CD14-positive monocyte (primary cell): Measurements from ENCODE around the gene FAM120A. TPM values are rescaled to one million over a fixed set of nuclear protein-coding genes. Genes with fewer than 3 reads are reported as not detected.
A peak's percentile ranks its signal among the peaks of the same experiment; 100 is the strongest.

Experiments used
- DNase-seq, 3 donors: peaks; one replicate each; pipeline ENCODE4 v3.0.0-alpha.2; 2011 to 2022
- H2AFZ ChIP-seq: 2 replicates; pipeline ENCODE4 v1.6.0; 2012; ENCODE audit warnings: mild to moderate bottlenecking, low read depth, low read length, inconsistent platforms; ENCODE audit not compliant: insufficient read depth, poor library complexity, severe bottlenecking
- H3K27ac ChIP-seq, 2 donors: 1 replicate in 1 of 2; 2 replicates in 1 of 2; pipeline ENCODE4 v1.5.1; 2012 to 2013; ENCODE audit warnings: low read length in 2 of 2, control low read depth in 1 of 2, inconsistent platforms in 1 of 2, low read depth in 1 of 2, mild to moderate bottlenecking in 1 of 2
- H3K27me3 ChIP-seq, 2 donors: one replicate each; pipeline versions ENCODE4 v1.6.0 to v1.6.1; 2011 to 2013; ENCODE audit warnings: low read length in 2 of 2; ENCODE audit not compliant: control insufficient read depth in 2 of 2, insufficient read depth in 2 of 2
- H3K36me3 ChIP-seq, 2 donors: replicated peaks in 1 of 2; 1 replicate in 1 of 2; 2 replicates in 1 of 2; pipeline versions ENCODE4 v1.5.1 to v1.6.1; 2012 to 2013; ENCODE audit warnings: low read length in 2 of 2, control low read depth in 1 of 2, inconsistent platforms in 1 of 2, mild to moderate bottlenecking in 1 of 2; ENCODE audit not compliant: insufficient read depth in 2 of 2, control insufficient read depth in 1 of 2
- H3K4me1 ChIP-seq, 2 donors: 1 replicate in 1 of 2; 2 replicates in 1 of 2; pipeline versions ENCODE4 v1.5.1 to v1.6.1; 2012 to 2013; ENCODE audit warnings: low read length in 2 of 2, control low read depth in 1 of 2, inconsistent platforms in 1 of 2, mild to moderate bottlenecking in 1 of 2, moderate library complexity in 1 of 2; ENCODE audit not compliant: insufficient read depth in 2 of 2, control insufficient read depth in 1 of 2
- H3K4me2 ChIP-seq: replicated peaks from 2 replicates; pipeline ENCODE3; 2012; ENCODE audit warnings: low read length, moderate library complexity, mild to moderate bottlenecking; ENCODE audit not compliant: poor library complexity, severe bottlenecking; ENCODE audit errors: extremely low read depth
- H3K4me3 ChIP-seq, 3 experiments: fragments of 200-600 bp in 1 of 3; sonication (generic) in 1 of 3; replicated peaks in 1 of 3; 1 replicate in 2 of 3; 2 replicates in 1 of 3; pipeline ENCODE4 v1.5.1; 2011 to 2013; ENCODE audit warnings: low read length in 3 of 3, mild to moderate bottlenecking in 3 of 3, control low read depth in 2 of 3, low read depth in 2 of 3, inconsistent platforms in 1 of 3, moderate library complexity in 1 of 3
- H3K79me2 ChIP-seq: 2 replicates; pipeline ENCODE4 v1.6.0; 2012; ENCODE audit warnings: mild to moderate bottlenecking, control low read depth, inconsistent platforms, low read length, moderate library complexity; ENCODE audit not compliant: insufficient read depth
- H3K9ac ChIP-seq: 2 replicates; pipeline ENCODE4 v1.6.0; 2017; ENCODE audit warnings: low read length, mild to moderate bottlenecking; ENCODE audit not compliant: insufficient read depth, poor library complexity, severe bottlenecking
- H3K9me3 ChIP-seq, 2 donors: replicated peaks in 1 of 2; 1 replicate in 1 of 2; 2 replicates in 1 of 2; pipeline versions ENCODE4 v1.5.1 to v1.6.1; 2012 to 2013; ENCODE audit warnings: low read length in 2 of 2, control low read depth in 1 of 2; ENCODE audit not compliant: control insufficient read depth in 1 of 2, insufficient read depth in 1 of 2
- H4K20me1 ChIP-seq: 2 replicates; pipeline ENCODE4 v1.6.0; 2012; ENCODE audit warnings: mild to moderate bottlenecking, low read length, control low read depth, moderate library complexity; ENCODE audit not compliant: insufficient read depth
- H3K27ac Mint-ChIP-seq, 7 donors: one replicate each; pipeline ENCODE4 v1.8.0; 2020; ENCODE audit warnings: mild to moderate bottlenecking in 7 of 7, mixed read lengths in 7 of 7, moderate library complexity in 6 of 7, inconsistent platforms in 2 of 7
- H3K27me3 Mint-ChIP-seq, 3 donors: one replicate each; pipeline ENCODE4 v1.8.0; 2021 to 2022; ENCODE audit warnings: low read depth in 3 of 3, mild to moderate bottlenecking in 3 of 3, mixed read lengths in 3 of 3, moderate library complexity in 3 of 3, inconsistent platforms in 1 of 3
- H3K36me3 Mint-ChIP-seq, 2 donors: one replicate each; pipeline ENCODE4 v1.8.0; 2020; ENCODE audit warnings: mixed read lengths in 2 of 2, inconsistent platforms in 1 of 2, mild to moderate bottlenecking in 1 of 2
- H3K4me1 Mint-ChIP-seq: one replicate; pipeline ENCODE4 v1.8.0; 2020; ENCODE audit warnings: mild to moderate bottlenecking, mixed read lengths
- H3K4me3 Mint-ChIP-seq, 2 donors: one replicate each; pipeline ENCODE4 v1.8.0; 2020; ENCODE audit warnings: mild to moderate bottlenecking in 2 of 2, mixed read lengths in 2 of 2, moderate library complexity in 1 of 2
- H3K9me3 Mint-ChIP-seq, 7 donors: one replicate each; pipeline ENCODE4 v1.8.0; 2020 to 2022; ENCODE audit warnings: mixed read lengths in 7 of 7, mild to moderate bottlenecking in 6 of 7, moderate library complexity in 6 of 7, inconsistent platforms in 2 of 7
- CTCF ChIP-seq: fragments of 200-600 bp; IDR thresholded peaks from one replicate; pipeline ENCODE4 v1.8.0; 2022; ENCODE audit warnings: antibody characterized with exemption, mild to moderate bottlenecking
- WGBS: methylation state at CpG from one replicate; pipeline ENCODE4 v1.1.5; 2013; ENCODE audit warnings: missing lambda C conversion rate; ENCODE audit not compliant: insufficient coverage; 5-methylcytosine and 5-hydroxymethylcytosine counted together
- intact Hi-C, 2 donors: fragments of 100-400 bp; cut with micrococcal nuclease; formaldehyde crosslinking; loops; one replicate each; pipeline versions ENCODE4 v1.15.0 to v1.15.1; 2023
- polyA plus RNA-seq, 3 donors: library from polyadenylated mRNA; depleted of rRNA in 1 of 3; unstranded in 2 of 3; stranded (reverse) in 1 of 3; fragments of 300-500 nt in 2 of 3; fragments of >200 nt in 1 of 3; fragmentation: Illumina TruSeq in 2 of 3; gene quantifications; 1 replicate in 2 of 3; 2 replicates in 1 of 3; pipeline ENCODE4 v1.2.3, GENCODE V29; 2012 to 2021

Gene FAM120A
- polyA plus RNA-seq, 3 donors, result 10.4 to 76.6 (median 12.7) TPM

- Mint-ChIP-seq H3K4me3 (no peak overlapping the region), H3K9me3 (no peaks in the 10 kb centered on the region)
- TF ChIP-seq CTCF, result no peak
These were observed 16.0 kb downstream of the FAM120A start for GRCh38 chr9:93467462-93467861.

DNA sequence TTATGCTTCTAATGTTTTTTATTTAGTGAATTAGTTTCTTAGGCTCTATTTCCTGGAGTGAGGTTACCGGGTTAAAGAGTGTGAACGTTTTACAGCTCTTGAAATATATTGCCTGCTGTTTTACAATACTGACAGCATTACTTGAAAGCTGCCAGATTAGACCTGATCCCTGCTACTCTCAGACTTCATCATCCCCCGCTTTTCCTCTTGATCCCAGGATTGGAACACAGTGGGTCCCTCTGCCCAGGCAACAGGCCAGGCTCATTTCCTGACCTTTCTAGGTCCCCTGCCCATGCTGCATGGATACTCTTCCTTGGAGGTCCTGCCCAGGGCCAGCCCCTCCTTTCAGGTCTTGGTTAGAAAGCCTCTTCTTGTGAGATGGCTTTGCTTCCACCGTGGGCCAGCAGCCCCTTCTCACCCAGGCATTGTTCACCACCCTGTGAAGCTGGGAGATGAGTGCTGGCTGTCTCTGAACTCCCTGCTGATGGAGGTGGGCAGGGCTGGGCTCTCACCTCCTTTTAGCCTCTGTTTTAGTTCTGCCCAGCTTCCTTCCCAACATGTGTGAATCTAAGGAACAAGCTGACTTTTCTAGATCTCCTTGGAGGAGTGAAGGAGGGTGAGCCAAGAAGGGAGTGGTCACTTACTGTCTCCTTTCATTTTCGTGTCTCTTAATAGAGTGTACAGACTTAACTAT, 17.4 kb downstream of the FAM120A start:
- Histone ChIP-seq H3K9ac (peak overlapping the region; percentile 11), H3K79me2 (peaks cover 99% of the 10 kb centered on the region), H2AFZ (no peak overlapping the region), H3K9me3 (no peaks in the 10 kb centered on the region), H3K4me3 (no peak overlapping the region), H3K27ac (peak overlapping the region; percentile 29 to 80), H3K4me2 (peak overlapping the region; percentile 30), H3K36me3 (peaks cover 21 to 36% of the 10 kb centered on the region in 2 donors), H4K20me1 (peaks cover 73% of the 10 kb centered on the region), H3K4me1 (peaks cover 28 to 49% of the 10 kb centered on the region in 2 donors), H3K27me3 (no peaks in the 10 kb centered on the region)
- Mint-ChIP-seq H3K36me3 (peaks cover 17 to 27% of the 10 kb centered on the region in 2 donors), H3K4me1 (peaks cover 65% of the 10 kb centered on the region), H3K9me3 (no peaks in the 10 kb centered on the region), H3K4me3 (peak overlapping the region; percentile 2 to 39), H3K27me3 (peaks cover 0 to 1% (median 0%) of the 10 kb centered on the region in 3 donors), H3K27ac (peak overlapping the region; percentile 73 to 93 (median 88))
- 89% methylated on average over 1 of the region's 5 CpGs for WGBS
- TF ChIP-seq CTCF, result no peak
- peak in 1 of 3 donors; percentile 26 for DNase-seq
- intact Hi-C loops, result no loop called here

More at GRCh38 chr9:93467462-93467861, 16.0 kb downstream of the FAM120A start:
- peaks cover 17 to 21% of the 10 kb centered on the region in 2 donors for H3K36me3 Mint-ChIP-seq
- no peak for DNase-seq
- Histone ChIP-seq H3K9me3 (no peaks in the 10 kb centered on the region), H3K27ac (peak overlapping the region in 1 of 2 donors; percentile 27), H3K9ac (no peak overlapping the region), H3K79me2 (peaks cover 100% of the 10 kb centered on the region), H4K20me1 (peaks cover 59% of the 10 kb centered on the region), H3K27me3 (no peaks in the 10 kb centered on the region), H3K4me1 (peaks cover 35 to 58% of the 10 kb centered on the region in 2 donors), H3K4me3 (no peak overlapping the region), H2AFZ (no peak overlapping the region), H3K4me2 (peak overlapping the region; percentile 14), H3K36me3 (peaks cover 13 to 23% of the 10 kb centered on the region in 2 donors)
- peaks cover 78% of the 10 kb centered on the region for H3K4me1 Mint-ChIP-seq
- intact Hi-C loops, result no loop called here
- H3K27me3 Mint-ChIP-seq, result peaks cover 0 to 1% (median 0%) of the 10 kb centered on the region in 3 donors
- no CpG with 5 or more reads among the region's 3 CpGs for WGBS
- peak overlapping the region in 6 of 7 donors; percentile 19 to 82 (median 60) for H3K27ac Mint-ChIP-seq
